Peyer's patch (tissue), 4 donors: ENCODE measurements around the gene RSPH1.

Experiments used
- CTCF ChIP-seq, 6 experiments: fragments of 450-650 bp in 4 of 6; fragments of 200-600 bp in 2 of 6; sonication (generic) in 1 of 6; IDR thresholded peaks; one replicate each; pipeline ENCODE4 v1.5.1; 2017 to 2019; ENCODE audit warnings: antibody characterized with exemption in 6 of 6, mild to moderate bottlenecking in 3 of 6, moderate library complexity in 1 of 6
- POLR2A ChIP-seq, 2 donors: fragments of 450-650 bp; IDR thresholded peaks; one replicate each; pipeline ENCODE4 v1.5.1; 2017; ENCODE audit warnings: antibody characterized with exemption in 2 of 2, mild to moderate bottlenecking in 2 of 2, moderate library complexity in 2 of 2

- no peak for TF ChIP-seq CTCF (IDR thresholded peaks at IDR 0.05)
- TF ChIP-seq POLR2A (IDR thresholded peaks at IDR 0.05): no peak
Measured at GRCh38 chr21:42536601-42537000, 40.6 kb upstream of the RSPH1 start.
